Fibroblast of the aortic adventitia (primary cell): ENCODE data around the gene MAGI2. TPM values are rescaled to one million over a fixed set of nuclear protein-coding genes. Genes with fewer than 3 reads are reported as not detected.
A peak's percentile ranks its signal among the peaks of the same experiment; 100 is the strongest.
"Not testable (repeated sequence)": the region's sequence is repeated elsewhere in the genome, so short reads cannot be mapped to it uniquely, and the experiment has no call there.

Source experiments
- DNase-seq: peaks from one replicate; pipeline ENCODE4 v3.0.0-alpha.2; 2010; ENCODE audit warnings: low read depth
- H3K4me3 ChIP-seq: 2 replicates; pipeline ENCODE4 v1.5.1; 2011; ENCODE audit warnings: low read depth, mild to moderate bottlenecking, control low read depth, low read length, moderate library complexity
- CTCF ChIP-seq: IDR thresholded peaks from 2 replicates; pipeline ENCODE4 v1.5.1; 2011; ENCODE audit warnings: mild to moderate bottlenecking, low read length, control low read depth, inconsistent platforms; ENCODE audit not compliant: insufficient read depth
- total RNA-seq: library from RNA; depleted of rRNA; stranded (reverse); fragments of >200 nt; gene quantifications from 2 replicates; pipeline ENCODE4 v1.2.3, GENCODE V29; 2012; ENCODE audit warnings: low replicate concordance

MAGI2 gene
- total RNA-seq, 1 donor, result 25.5 TPM

GRCh38 chr7:78327718-78328117 is 1125.7 kb downstream of the MAGI2 start:
- H3K4me3 ChIP-seq, result no peak overlapping the region
- no peak for DNase-seq
- TF ChIP-seq CTCF, result no peak

- peak; percentile 4 for DNase-seq
- TF ChIP-seq CTCF, result no peak
Measured at GRCh38 chr7:78326876-78327275, 1126.6 kb downstream of the MAGI2 start.

GRCh38 chr7:78326189-78326588 is 1127.3 kb downstream of the MAGI2 start:
- no peak overlapping the region for H3K4me3 ChIP-seq
- no peak for TF ChIP-seq CTCF
- peak; percentile 4 for DNase-seq

More at GRCh38 chr7:78326876-78327275, 1126.6 kb downstream of the MAGI2 start:
- no peak overlapping the region for H3K4me3 ChIP-seq

- DNase-seq, result no peak
- TF ChIP-seq CTCF, result no peak
- H3K4me3 ChIP-seq, result no peak overlapping the region
Measured at GRCh38 chr7:78323118-78323517, 1130.3 kb downstream of the MAGI2 start.

- DNase-seq, H3K4me3 ChIP-seq: not testable (repeated sequence)
Measured at GRCh38 chr7:78322231-78322630, 1131.2 kb downstream of the MAGI2 start.

GRCh38 chr7:78317371-78317770 is 1136.1 kb downstream of the MAGI2 start:
- no peak for DNase-seq
- TF ChIP-seq CTCF, result no peak

GRCh38 chr7:78316110-78316509 is 1137.4 kb downstream of the MAGI2 start:
- TF ChIP-seq CTCF, result no peak
- H3K4me3 ChIP-seq, result no peak overlapping the region
- DNase-seq, result no peak

More at GRCh38 chr7:78317371-78317770, 1136.1 kb downstream of the MAGI2 start:
- H3K4me3 ChIP-seq, result no peak overlapping the region
